Measurements from ENCODE around the gene HOXC9.
A peak's percentile ranks its signal among the peaks of the same experiment; 100 is the strongest.

The HOXC9 gene

DNA sequence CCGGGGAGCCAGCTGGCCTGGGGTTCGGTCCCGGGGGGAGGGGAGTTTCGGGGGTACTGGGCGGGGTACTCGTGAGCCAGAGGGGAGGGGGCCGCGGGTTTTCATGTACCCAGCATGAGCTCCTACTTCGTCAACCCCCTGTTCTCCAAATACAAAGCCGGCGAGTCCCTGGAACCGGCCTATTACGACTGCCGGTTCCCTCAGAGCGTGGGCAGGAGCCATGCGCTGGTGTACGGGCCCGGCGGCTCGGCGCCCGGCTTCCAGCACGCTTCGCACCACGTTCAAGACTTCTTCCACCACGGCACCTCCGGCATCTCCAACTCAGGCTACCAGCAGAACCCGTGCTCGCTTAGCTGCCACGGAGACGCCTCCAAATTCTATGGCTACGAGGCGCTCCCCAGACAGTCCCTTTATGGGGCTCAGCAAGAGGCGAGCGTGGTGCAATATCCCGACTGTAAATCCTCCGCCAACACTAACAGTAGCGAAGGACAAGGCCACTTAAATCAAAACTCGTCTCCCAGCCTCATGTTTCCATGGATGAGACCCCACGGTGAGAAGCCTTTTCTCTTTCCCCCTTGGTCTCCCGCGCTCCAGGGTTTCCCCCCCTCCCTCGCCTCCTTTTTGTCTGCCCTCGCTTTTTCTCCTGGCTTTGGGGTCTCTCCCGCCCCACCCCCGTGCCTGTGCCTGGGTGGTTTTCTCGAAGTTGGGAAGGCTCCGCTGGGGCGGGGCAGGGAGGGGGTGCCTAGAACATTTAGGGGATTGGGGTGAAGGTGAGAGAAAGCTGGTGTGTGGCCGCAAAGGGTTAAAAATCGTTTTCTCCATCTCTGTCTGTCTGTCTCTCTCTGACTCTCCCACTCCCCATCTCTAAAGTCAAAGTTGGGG is 9.5 kb downstream of the HOXC9 start:
- DNase-seq (ENCODE audit: low read depth), result no peak
- peak overlapping the region; percentile 98 for H3K4me3 ChIP-seq (ENCODE audit: low read length)
- TF ChIP-seq, protein P1, sequence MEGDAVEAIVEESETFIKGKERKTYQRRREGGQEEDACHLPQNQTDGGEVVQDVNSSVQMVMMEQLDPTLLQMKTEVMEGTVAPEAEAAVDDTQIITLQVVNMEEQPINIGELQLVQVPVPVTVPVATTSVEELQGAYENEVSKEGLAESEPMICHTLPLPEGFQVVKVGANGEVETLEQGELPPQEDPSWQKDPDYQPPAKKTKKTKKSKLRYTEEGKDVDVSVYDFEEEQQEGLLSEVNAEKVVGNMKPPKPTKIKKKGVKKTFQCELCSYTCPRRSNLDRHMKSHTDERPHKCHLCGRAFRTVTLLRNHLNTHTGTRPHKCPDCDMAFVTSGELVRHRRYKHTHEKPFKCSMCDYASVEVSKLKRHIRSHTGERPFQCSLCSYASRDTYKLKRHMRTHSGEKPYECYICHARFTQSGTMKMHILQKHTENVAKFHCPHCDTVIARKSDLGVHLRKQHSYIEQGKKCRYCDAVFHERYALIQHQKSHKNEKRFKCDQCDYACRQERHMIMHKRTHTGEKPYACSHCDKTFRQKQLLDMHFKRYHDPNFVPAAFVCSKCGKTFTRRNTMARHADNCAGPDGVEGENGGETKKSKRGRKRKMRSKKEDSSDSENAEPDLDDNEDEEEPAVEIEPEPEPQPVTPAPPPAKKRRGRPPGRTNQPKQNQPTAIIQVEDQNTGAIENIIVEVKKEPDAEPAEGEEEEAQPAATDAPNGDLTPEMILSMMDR (conservative IDR thresholded peaks at IDR 0.05; ENCODE audit: low read length), result no peak

DNA sequence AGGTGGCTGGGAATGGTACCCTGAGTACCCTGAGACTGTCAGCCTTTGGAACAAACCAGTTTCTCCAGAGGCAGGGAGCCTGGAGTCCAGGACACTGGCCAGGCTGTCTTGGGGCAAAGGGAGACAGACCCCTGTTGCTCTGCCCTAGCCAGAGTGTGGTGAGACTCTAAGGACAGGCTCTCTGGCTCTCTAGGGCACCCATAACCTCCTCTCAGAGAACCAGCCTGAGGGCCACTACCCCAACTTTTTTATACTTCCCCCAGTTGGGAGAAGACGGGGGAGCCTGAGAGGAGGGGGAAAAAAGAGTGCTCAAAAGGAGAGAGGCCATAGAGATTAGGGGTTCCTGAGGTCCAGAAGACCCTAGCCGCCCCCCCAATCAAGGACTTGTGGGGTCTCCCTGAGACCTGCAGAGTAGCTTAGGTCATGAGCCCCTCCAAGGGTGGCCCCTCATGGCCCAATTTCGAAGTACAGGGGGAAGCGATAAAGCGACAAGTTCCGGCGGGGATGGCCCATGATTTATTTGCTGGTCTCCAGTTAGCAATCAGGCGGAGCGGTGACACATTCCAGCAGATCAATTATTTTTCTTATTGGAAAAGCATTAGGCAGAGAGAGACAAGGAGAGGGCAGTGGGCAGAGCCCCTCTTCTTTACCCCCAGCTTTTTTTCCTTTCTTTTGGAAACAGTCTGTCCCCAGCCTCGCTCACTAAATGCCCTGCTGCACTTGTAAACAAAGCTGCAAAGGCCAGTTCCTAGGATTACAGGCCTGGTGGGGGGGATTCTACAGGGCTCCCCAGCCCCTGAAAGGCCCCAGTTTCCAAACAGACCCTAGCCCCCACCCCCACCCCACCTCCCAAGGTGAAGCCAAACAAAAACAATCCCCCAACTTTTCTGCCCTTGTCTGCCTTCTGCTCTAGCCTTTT is 10.4 kb downstream of the HOXC9 start:
- no peak for DNase-seq (ENCODE audit: low read depth)
- peak overlapping the region; percentile 98 for H3K4me3 ChIP-seq (ENCODE audit: low read length)
- TF ChIP-seq, protein P1 (conservative IDR thresholded peaks at IDR 0.05; ENCODE audit: low read length), result no peak

DNA sequence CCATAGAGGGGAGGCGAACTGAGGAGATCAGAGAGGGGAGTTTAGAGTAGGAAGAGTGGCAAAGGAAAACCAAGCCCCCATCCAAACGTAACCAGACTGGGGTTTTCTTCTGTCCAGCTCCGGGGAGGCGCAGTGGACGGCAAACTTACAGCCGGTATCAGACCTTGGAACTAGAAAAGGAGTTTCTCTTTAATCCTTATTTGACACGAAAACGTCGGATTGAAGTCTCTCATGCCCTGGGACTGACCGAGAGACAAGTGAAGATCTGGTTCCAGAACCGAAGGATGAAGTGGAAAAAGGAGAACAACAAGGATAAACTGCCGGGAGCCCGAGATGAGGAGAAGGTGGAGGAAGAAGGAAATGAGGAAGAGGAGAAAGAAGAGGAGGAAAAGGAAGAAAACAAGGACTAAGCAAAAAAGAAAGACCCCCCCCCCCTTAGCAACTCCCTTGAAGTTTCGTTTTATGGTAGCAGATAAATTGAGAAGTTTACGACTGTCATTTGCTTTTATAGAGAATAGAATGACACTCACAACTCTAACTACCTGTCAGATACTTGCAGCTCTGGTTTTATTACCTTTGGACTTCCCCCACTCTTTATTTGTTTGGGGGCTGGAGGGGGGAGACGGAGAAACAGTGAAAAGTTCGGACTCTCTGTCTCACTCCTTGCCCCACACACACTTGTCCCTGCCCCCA is 11.2 kb downstream of the HOXC9 start:
- no peak for DNase-seq (ENCODE audit: low read depth)
- H3K4me3 ChIP-seq (ENCODE audit: low read length), result peak overlapping the region; percentile 98
- TF ChIP-seq, protein P1 (conservative IDR thresholded peaks at IDR 0.05; ENCODE audit: low read length), result no peak

DNA sequence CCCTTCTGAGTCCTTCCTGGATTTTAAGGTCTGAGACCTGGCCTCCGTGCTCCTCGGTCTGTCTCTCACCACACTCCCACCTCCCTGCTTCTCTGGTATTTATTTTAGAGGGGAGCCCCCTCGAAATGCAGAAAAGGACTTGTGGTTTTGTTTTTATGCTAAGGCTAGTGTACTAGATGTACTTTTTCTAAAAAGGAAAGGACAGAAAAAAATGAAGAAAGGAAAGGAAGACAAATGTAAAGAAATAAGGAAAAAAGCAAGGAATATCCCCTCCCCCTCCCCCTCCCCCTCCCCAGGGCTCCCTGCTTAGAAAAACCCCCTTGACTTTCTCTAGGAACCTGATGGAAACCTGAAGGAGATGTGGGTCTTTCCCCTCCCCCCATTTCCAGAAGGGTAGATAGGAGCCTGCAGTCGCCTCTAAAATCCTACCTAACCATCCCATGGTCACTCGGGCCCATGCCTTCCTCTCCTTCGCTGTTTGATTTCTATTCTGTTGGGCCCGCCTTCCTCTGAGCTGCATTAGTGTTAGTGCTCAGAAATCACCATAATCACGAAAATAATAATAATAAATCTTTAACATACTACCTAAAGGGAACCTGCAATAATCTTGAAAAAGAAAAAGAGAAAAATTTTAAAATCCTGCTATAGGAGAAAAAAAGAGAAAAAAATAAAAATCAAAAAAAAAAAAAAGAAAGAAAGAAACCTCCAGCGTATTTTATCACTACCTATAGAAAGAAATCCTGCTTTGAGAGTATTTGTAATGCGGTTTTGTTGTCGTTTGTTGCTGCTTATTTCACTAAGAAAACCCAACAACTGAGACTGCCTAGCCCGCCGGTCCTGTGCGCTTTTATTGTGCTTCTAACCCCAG is 11.9 kb downstream of the HOXC9 start:
- H3K4me3 ChIP-seq (ENCODE audit: low read length), result peak overlapping the region; percentile 98
- TF ChIP-seq, protein P1 (conservative IDR thresholded peaks at IDR 0.05; ENCODE audit: low read length), result no peak
- no peak for DNase-seq (ENCODE audit: low read depth)

DNA sequence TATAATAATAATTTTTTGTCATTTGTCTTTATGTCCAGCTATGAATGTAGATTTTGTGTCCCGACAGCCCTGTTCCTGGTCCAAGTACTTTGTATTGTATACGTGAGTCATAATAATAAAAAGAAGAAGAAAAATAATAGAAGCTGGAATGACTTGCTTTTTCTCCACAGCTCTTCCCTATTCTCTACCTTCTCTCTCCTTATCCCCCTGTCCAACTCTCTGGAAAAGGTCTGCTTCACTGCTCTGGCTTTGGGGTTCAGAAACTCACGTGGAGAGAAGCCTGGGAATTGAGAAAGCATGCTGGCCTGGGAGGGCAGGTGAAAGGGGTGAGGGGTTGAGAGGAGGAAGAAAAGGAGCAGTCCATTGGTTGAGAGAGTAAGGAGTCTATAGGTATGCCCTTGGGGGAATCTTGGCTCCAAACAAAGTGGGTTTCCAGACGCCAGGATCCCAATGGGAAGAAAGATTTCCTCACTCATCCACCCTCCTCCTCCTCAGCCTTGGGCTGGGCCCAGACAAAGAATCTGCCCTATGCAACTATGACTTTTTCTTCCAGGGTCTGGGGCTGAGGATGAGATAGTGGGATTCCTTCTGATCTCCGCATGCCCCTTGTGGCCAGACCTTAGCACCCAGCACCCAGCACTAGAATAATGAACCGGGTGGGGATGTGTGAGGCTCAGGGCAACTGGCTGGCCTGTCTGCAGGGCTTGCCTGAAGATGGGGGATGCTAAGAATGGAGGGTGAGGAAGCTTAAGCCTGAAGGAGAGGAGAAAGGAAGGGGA is 12.9 kb downstream of the HOXC9 start:
- peak overlapping the region; percentile 98 for H3K4me3 ChIP-seq (ENCODE audit: low read length)
- no peak for DNase-seq (ENCODE audit: low read depth)
- TF ChIP-seq, protein P1 (conservative IDR thresholded peaks at IDR 0.05; ENCODE audit: low read length), result peak; percentile 41

All from AG10803 (cell line).